Stimulated activated CD8-positive, alpha-beta memory T cell treated with anti-CD3 and anti-CD28 coated beads, Interleukin-7, amount 100 ng/mL, for 1 hour (primary cell): ENCODE results near the gene IFNL1.
"Not testable (repeated sequence)": the region's sequence is repeated elsewhere in the genome, so short reads cannot be mapped to it uniquely, and the experiment has no call there.

Experiments
- DNase-seq, 2 donors: peaks; one replicate each; pipeline ENCODE4 v3.0.0-alpha.2; 2020; ENCODE audit warnings: low read depth in 2 of 2

The IFNL1 gene

DNA sequence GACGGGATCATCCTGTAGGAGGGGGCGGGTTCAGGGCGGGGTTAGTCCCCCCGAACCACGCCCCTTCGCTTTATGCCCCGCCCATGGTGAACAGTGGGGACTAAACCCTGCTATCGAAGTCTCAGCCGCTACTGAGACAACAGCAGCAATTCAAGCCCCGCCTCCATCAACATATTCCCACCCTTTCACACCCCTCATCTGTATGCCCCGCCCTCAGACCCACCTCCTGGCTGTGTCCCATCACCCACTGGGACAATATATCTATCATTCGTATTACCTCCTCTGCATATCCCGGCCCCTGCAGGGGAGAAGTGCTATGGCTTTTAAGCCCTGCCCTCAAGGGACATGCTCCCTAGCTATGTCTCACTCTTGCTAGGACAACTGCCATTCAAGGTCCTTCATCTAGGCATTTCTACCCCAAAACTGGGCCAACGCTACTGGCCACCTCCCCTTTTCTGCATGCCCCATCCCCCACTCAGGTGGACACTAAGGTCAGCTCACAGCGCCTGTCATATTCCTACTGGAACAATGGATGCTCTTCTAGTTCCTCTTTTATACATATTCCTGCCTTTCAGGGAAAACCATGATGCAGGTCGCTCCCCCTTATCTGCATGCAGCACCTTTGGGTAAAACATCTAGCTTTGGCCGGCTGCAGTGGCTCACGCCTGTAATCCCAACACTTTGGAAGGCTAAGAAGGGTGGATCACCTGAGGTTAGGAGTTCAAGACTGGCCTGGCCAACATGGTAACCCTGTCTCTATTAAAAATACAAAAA lies 12.5 kb downstream of the IFNL1 start:
- no peak for DNase-seq

- DNase-seq, result not testable (repeated sequence)
Measured at GRCh38 chr19:39309305-39309670, 13.1 kb downstream of the IFNL1 start.

- no peak for DNase-seq
Measured at GRCh38 chr19:39310558-39311311, 14.5 kb downstream of the IFNL1 start.

- DNase-seq, result no peak
Measured at GRCh38 chr19:39314016-39314728, 18.0 kb downstream of the IFNL1 start.

DNA sequence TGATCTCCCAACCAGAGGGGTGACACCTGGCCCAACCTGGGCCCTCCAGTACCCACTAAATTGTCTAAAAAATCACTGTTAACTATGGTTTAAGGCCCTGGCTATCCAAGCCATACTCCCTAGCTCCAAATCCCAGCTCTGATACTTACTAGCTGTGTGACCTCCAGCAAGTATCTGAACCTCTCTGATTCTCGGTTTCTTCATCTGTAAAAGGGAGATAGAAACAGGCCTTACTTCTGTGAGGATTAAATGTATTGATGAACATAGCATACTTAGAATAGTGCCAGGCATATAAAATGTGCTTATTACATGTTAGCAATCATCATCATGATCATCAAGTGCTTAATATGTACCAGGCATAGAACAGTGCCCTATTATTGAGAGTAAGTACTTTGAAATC lies 19.7 kb downstream of the IFNL1 start:
- DNase-seq, result no peak

DNA sequence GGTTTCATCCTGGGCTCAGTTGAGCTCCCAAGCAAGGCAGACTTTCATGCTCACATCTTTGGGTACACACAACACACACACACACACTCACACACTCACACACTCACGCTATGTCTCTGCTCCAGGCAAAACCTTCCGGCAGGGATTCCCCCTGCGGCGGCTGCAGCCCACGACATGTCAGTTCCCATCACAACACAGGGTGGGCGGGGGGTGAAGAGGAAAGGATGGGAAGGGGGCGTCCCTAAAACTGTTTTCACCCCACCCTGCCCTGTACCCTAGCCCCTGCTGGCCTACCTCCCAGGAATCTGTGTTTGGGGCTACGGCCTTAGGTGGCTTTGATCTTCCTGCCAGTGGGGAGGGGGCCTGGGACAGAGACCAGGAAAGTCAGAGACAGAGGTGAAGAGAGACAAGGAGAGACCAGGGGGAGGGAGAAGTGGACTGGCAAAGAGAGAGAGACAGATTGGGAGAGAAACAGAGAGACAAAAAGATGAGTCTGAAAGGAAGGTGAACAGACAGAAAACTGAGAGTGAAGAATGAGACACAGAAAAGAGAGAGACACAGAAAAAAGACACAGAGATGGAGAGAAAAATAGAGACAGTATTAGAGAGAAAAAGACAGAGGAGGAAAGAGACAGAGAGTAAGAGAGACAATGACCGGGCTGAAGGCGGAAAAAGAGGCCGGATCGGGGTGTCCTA lies 20.6 kb downstream of the IFNL1 start:
- DNase-seq, result no peak

GRCh38 chr19:39317476-39317875 lies 21.3 kb downstream of the IFNL1 start:
- no peak for DNase-seq

GRCh38 chr19:39318071-39318470 lies 21.9 kb downstream of the IFNL1 start:
- no peak for DNase-seq

- DNase-seq, result no peak
Measured at GRCh38 chr19:39318690-39319089, 22.5 kb downstream of the IFNL1 start.

DNA sequence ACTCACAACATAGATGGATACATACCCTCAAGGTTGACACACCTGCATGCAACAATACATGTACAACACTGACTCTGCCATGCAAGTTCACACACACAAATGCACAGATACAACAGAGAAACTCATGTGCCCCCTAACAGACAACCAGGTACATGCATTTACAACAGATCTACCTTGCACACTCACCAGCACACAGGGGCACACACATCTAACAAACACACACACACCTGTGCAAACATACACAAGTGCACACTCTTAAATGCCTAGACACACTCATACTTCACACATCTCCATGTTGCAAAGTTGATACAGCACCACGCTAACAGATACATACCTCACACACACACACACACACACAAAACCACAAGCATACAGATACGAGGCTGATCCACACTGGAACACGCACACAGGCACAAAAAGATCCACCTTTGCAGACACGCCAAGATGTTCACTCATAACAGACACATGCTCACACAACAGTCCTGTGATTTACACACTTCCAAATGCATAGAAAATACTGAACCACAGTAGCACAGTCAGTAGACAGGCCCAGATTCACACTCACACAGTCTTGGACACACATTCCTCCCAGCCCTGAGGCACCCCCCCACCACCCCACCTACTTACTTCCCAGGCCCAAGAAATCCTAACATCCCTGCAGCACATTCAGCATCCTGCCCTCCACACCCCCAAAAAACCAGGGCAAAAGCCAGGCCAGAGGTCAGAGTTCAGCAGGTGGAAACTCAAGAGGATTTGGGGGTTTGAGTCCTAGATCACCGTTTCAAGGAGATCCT lies 23.1 kb downstream of the IFNL1 start:
- DNase-seq, result no peak

GRCh38 chr19:39319892-39320248 lies 23.7 kb downstream of the IFNL1 start:
- no peak for DNase-seq

DNA sequence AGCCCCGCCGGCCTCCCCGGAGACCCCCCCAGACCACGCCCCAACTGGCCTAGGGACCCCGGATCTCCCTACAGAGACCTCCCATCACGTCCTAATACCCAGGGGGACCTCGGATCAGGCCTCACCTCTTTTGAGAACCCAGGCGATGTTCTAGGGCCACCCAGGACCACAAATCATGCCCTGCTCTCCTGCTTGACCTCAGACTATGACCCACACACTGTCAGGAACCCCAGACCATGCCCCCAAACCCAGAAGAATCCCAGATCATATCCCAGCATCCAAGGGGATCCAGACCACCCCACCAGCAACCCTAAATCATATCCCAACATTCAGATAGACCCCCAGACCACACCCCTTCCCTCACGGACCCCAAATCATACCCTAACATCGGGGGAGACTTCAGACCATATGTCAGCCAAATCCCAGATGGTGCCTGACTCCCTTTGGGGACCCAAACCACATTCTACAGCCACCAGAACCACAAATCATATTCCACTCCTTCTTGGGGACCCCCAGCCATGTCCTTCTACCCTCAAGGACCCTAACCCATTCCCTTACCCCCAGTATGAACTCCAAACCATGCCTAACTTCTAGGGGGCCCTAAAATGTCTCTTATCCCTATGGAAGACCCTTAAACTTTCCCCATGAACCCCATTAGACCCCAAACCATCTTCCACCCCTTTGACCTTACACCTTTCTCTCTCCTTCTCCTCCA lies 25.1 kb downstream of the IFNL1 start:
- no peak for DNase-seq

GRCh38 chr19:39321832-39322176 lies 25.6 kb downstream of the IFNL1 start:
- DNase-seq, result no peak

- no peak for DNase-seq
Measured at GRCh38 chr19:39324242-39324842, 28.1 kb downstream of the IFNL1 start.

DNA sequence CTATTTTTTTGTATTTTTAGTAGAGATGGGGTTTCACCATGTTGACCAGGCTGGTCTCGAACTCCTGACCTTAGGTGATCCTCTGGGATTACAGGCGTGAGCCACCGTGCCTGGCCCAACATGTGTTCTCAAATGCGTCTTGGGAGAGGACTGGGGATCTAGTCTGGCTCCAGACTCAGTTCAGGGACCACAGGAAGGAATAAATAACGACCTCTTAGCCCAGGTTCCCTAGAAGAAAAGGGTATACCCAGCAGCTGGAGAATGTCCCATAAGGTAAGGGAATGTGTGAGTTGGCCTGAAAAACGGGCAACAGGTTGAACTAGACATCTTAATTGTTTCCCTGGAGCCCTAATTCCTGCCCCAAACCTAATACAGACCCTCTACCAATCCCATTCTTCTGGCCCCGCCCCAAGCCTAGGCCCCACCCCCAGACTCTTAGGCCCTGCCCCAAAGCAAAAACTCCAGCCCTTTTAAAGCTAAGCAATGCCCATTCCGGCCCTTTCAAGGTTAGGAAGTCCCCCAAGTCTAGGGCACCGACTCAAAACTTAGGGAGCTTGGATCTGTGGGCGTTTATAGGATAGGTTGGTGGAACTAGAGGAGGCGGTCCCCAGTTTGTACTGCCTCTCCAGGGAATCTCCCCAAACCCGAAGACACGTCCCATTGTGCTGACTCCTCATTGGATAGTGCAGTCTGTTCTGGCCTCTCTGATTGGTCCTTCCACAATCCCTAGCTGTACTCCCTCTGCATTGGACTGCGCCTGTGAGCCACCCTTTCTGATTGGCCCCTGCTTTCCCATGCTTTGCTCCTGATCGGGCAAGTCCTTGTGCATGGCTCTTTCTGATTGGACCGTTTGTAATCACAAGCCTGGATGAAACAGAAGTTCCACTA lies 29.8 kb downstream of the IFNL1 start:
- no peak for DNase-seq

DNA sequence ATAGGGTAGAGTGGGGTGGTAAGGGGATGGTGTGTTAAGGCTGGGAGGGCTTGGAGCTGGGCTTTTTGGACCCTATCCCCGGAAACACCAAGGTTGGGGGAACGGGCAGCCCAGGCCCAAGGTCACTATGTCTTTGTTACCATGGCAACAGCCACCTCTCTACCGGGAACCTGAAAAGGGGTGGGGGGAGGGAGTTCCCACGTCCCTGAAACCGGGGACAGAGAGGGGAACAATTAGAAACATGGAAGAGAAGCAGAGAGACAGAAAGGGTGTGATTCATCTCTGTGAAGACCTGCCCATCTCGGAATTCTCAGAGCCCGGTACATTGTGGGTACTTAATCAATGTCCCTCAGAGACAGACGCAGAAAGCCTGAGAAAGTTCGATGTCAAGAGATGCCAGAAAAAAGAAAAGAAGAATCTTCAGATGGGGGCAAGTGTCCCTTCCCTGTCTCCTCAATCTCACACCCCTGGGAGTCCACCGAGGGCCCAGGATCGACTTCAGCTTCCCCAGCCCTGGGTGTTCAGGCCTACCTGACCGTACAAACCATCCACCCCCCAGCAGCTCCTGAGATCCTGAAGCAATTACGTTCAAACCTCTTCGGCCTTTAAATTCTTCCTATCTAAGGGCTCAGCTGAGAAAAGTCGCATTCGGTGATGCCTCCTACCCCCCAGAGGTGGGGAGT lies 31.3 kb downstream of the IFNL1 start:
- DNase-seq, result no peak

DNA sequence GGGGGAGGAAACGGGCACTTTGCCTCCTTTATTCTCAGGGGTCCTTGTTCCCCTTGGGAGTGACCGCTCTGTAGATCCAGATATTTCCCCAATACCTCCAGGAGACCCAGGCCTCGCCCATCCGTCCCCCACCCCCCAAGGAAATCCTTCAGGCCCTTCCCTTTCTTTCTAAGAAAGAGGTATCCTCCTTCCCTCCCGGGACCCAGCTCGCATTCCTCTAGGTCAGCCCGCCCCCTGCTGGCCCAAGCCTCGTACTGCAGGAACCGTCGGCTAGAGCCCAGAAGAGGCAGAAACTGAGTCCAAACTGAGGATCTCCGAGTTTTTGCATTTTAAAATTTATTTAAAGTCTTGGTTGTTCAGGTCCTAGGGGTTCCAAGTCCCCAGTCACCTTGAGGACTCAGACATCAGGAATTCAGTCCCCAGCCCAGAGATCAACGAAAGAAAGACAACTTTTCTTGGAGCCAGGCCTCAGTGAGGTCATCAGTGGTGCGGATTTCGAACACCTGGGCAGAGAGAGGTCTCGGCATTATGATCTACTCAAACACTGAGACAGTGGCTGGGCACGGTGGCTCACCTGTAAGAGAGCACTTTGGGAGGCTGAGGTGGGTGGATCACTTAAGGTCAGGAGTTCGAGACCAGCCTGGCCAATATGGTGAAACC lies 32.0 kb downstream of the IFNL1 start:
- peak; percentile 63 to 85 for DNase-seq

DNA sequence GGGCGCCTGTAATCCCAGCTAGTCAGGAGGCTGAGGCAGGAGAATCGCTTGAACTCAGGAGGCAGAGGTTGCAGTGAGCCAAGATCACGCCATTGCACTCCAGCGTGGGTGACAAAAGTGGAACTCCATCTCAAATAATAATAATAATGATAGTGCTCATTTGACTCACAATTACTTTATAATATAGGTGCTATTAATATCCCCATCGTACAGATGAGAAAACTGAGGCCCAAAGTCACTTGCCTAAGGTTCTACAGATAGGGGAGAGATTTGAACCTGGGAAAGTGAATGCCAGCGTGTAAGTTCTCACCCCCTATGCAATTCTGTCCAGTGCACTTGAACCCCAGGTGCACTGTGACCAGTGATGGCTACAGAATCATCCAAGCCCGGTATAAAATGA lies 33.7 kb downstream of the IFNL1 start:
- DNase-seq, result no peak
